Astrocyte (in vitro differentiated cells and primary cell): ENCODE results near the gene FAT1. TPM values are rescaled to one million over a fixed set of nuclear protein-coding genes. Genes with fewer than 3 reads are reported as not detected.

Experiments used
- DNase-seq: peaks from one replicate; pipeline ENCODE4 v3.0.0-alpha.2; 2010; ENCODE audit warnings: low read depth
- FAIRE-seq: peaks from 2 replicates; lab custom pipeline; 2011; peaks lifted over from hg19 to GRCh38; lab: Jason Lieb, UNC
- H2AFZ ChIP-seq: 2 replicates; pipeline ENCODE4 v1.6.0; 2012; ENCODE audit warnings: low read depth, low read length, inconsistent platforms
- H3K27ac ChIP-seq: 2 replicates; pipeline ENCODE4 v1.5.1; 2011; ENCODE audit warnings: low read depth, low read length, inconsistent platforms
- H3K27me3 ChIP-seq: 2 replicates; pipeline ENCODE4 v1.6.0; 2011; ENCODE audit warnings: low read length, inconsistent platforms; ENCODE audit not compliant: insufficient read depth
- H3K36me3 ChIP-seq: 2 replicates; pipeline ENCODE4 v1.5.1; 2011; ENCODE audit warnings: low read length, inconsistent platforms; ENCODE audit not compliant: insufficient read depth
- H3K4me1 ChIP-seq: 2 replicates; pipeline ENCODE4 v1.5.1; 2011; ENCODE audit warnings: low read length, inconsistent platforms; ENCODE audit not compliant: insufficient read depth
- H3K4me2 ChIP-seq: 2 replicates; pipeline ENCODE4 v1.6.0; 2012; ENCODE audit warnings: low read length, inconsistent platforms
- H3K4me3 ChIP-seq: 2 replicates; pipeline ENCODE4 v1.5.1; 2011; ENCODE audit warnings: low read depth, mild to moderate bottlenecking, low read length, inconsistent platforms; ENCODE audit not compliant: insufficient read depth
- H3K79me2 ChIP-seq: 2 replicates; pipeline ENCODE4 v1.6.0; 2012; ENCODE audit warnings: mild to moderate bottlenecking, low read length, inconsistent platforms; ENCODE audit not compliant: insufficient read depth
- H3K9ac ChIP-seq: 2 replicates; pipeline ENCODE4 v1.6.0; 2012; ENCODE audit warnings: mild to moderate bottlenecking, low read length, inconsistent platforms
- H3K9me3 ChIP-seq: 2 replicates; pipeline ENCODE4 v1.5.1; 2012; ENCODE audit warnings: low read depth, mild to moderate bottlenecking, low read length, inconsistent platforms; ENCODE audit not compliant: insufficient read depth
- H4K20me1 ChIP-seq: 2 replicates; pipeline ENCODE4 v1.6.0; 2012; ENCODE audit warnings: low read length, inconsistent platforms; ENCODE audit not compliant: insufficient read depth
- H3K27ac Mint-ChIP-seq: one replicate; pipeline ENCODE4 v1.8.0; 2021; ENCODE audit warnings: mild to moderate bottlenecking, mixed read lengths; ENCODE audit not compliant: unreplicated experiment
- H3K27me3 Mint-ChIP-seq: one replicate; pipeline ENCODE4 v1.8.0; 2021; ENCODE audit warnings: low read depth, mixed read lengths; ENCODE audit not compliant: unreplicated experiment
- H3K36me3 Mint-ChIP-seq: one replicate; pipeline ENCODE4 v1.8.0; 2021; ENCODE audit warnings: low read depth, mixed read lengths; ENCODE audit not compliant: unreplicated experiment
- H3K4me1 Mint-ChIP-seq: one replicate; pipeline ENCODE4 v1.8.0; 2021; ENCODE audit warnings: low read depth, mixed read lengths; ENCODE audit not compliant: unreplicated experiment
- H3K4me3 Mint-ChIP-seq: one replicate; pipeline ENCODE4 v1.8.0; 2021; ENCODE audit warnings: mild to moderate bottlenecking, moderate library complexity, mixed read lengths; ENCODE audit not compliant: unreplicated experiment
- H3K9me3 Mint-ChIP-seq: one replicate; pipeline ENCODE4 v1.8.0; 2021; ENCODE audit warnings: mild to moderate bottlenecking, mixed read lengths; ENCODE audit not compliant: unreplicated experiment
- EZH2 ChIP-seq: IDR thresholded peaks from 2 replicates; pipeline ENCODE4 v1.6.1; 2012; ENCODE audit warnings: mild to moderate bottlenecking, low read length, inconsistent platforms; ENCODE audit not compliant: insufficient read depth
- total RNA-seq: library from RNA; stranded (reverse); gene quantifications from 2 replicates; pipeline ENCODE4 v1.2.1, GENCODE V29; 2021
- TF ChIP-seq, protein P1 (sequence below): IDR thresholded peaks from 2 replicates; pipeline ENCODE4 v1.5.1; 2011; ENCODE audit warnings: low read depth, mild to moderate bottlenecking, inconsistent platforms, low read length, moderate library complexity; ENCODE audit not compliant: insufficient read depth

FAT1 gene
- total RNA-seq, 1 donor from 2014 or later, result 590 TPM

DNA sequence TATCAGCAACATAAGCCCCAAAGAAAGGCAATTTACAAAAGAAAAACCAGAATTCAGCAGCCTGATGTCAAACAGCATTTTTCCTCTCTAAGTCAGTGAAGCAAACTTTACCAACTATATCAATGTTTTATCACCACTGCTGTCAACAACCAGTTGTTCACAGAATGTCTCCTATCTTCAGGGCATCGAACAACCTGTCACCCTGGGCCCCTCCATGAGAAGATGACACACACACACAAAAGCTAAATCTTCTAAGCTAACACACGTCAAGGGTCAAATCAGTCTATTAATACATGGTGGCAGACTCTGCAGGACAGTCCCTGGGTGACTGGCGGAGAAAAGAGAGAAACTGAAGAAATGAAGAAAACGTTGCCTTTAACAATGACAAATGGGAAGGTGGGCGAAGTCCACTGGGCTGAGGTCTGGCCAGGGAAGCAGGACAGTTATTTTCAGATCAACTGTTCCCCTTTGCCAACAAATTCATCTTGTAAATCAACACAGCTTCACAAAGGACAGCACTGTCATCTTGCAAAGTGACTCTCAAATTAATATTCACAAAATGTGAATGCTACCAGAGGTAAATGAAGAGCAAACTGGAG lies 13.0 kb downstream of the FAT1 start:
- DNase-seq (no peak), FAIRE-seq (no peak)
- H4K20me1 ChIP-seq, result peaks cover 100% of the 10 kb centered on the region
- no peak overlapping the region for H3K4me2 ChIP-seq
- no peak overlapping the region for H2AFZ ChIP-seq
- Mint-ChIP-seq H3K36me3 (peaks cover 53% of the 10 kb centered on the region), H3K4me3 (no peak overlapping the region), H3K4me1 (peaks cover 47% of the 10 kb centered on the region), H3K27ac (peak overlapping the region; percentile 84), H3K9me3 (no peaks in the 10 kb centered on the region), H3K27me3 (no peaks in the 10 kb centered on the region)
- peaks cover 6% of the 10 kb centered on the region for H3K4me1 ChIP-seq
- TF ChIP-seq, protein P1, sequence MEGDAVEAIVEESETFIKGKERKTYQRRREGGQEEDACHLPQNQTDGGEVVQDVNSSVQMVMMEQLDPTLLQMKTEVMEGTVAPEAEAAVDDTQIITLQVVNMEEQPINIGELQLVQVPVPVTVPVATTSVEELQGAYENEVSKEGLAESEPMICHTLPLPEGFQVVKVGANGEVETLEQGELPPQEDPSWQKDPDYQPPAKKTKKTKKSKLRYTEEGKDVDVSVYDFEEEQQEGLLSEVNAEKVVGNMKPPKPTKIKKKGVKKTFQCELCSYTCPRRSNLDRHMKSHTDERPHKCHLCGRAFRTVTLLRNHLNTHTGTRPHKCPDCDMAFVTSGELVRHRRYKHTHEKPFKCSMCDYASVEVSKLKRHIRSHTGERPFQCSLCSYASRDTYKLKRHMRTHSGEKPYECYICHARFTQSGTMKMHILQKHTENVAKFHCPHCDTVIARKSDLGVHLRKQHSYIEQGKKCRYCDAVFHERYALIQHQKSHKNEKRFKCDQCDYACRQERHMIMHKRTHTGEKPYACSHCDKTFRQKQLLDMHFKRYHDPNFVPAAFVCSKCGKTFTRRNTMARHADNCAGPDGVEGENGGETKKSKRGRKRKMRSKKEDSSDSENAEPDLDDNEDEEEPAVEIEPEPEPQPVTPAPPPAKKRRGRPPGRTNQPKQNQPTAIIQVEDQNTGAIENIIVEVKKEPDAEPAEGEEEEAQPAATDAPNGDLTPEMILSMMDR, result no peak
- H3K79me2 ChIP-seq, result peaks cover 100% of the 10 kb centered on the region
- no peaks in the 10 kb centered on the region for H3K9me3 ChIP-seq
- peaks cover 41% of the 10 kb centered on the region for H3K36me3 ChIP-seq
- no peak overlapping the region for H3K9ac ChIP-seq
- H3K4me3 ChIP-seq, result no peak overlapping the region
- H3K27ac ChIP-seq, result no peak overlapping the region
- H3K27me3 ChIP-seq, result no peaks in the 10 kb centered on the region

GRCh38 chr4:186709517-186709916 lies 14.1 kb downstream of the FAT1 start:
- no peaks in the 10 kb centered on the region for H3K9me3 Mint-ChIP-seq
- Histone ChIP-seq H3K79me2 (peaks cover 100% of the 10 kb centered on the region), H3K27me3 (no peaks in the 10 kb centered on the region), H3K9me3 (no peaks in the 10 kb centered on the region), H3K4me1 (peaks cover 6% of the 10 kb centered on the region), H2AFZ (no peak overlapping the region), H4K20me1 (peaks cover 99% of the 10 kb centered on the region), H3K27ac (no peak overlapping the region), H3K36me3 (peaks cover 45% of the 10 kb centered on the region), H3K4me3 (no peak overlapping the region), H3K9ac (no peak overlapping the region), H3K4me2 (no peak overlapping the region)
- no peak for TF ChIP-seq EZH2
- TF ChIP-seq, protein P1, result no peak
- H3K27me3 Mint-ChIP-seq, result no peaks in the 10 kb centered on the region
- peaks cover 40% of the 10 kb centered on the region for H3K4me1 Mint-ChIP-seq
- DNase-seq (no peak), FAIRE-seq (no peak)
- no peak overlapping the region for H3K27ac Mint-ChIP-seq
- peaks cover 55% of the 10 kb centered on the region for H3K36me3 Mint-ChIP-seq
- no peak overlapping the region for H3K4me3 Mint-ChIP-seq

- no peaks in the 10 kb centered on the region for H3K9me3 ChIP-seq
- no peak overlapping the region for H3K4me3 ChIP-seq
- H3K9ac ChIP-seq, result no peak overlapping the region
- H2AFZ ChIP-seq, result no peak overlapping the region
- DNase-seq, result no peak
- Mint-ChIP-seq H3K36me3 (peaks cover 59% of the 10 kb centered on the region), H3K4me3 (no peak overlapping the region), H3K9me3 (no peaks in the 10 kb centered on the region), H3K4me1 (peaks cover 42% of the 10 kb centered on the region), H3K27me3 (no peaks in the 10 kb centered on the region), H3K27ac (no peak overlapping the region)
- H3K4me2 ChIP-seq, result no peak overlapping the region
- no peak for TF ChIP-seq EZH2
- TF ChIP-seq, protein P1, result no peak
- H3K27me3 ChIP-seq, result no peaks in the 10 kb centered on the region
- peaks cover 99% of the 10 kb centered on the region for H4K20me1 ChIP-seq
- H3K4me1 ChIP-seq, result peaks cover 6% of the 10 kb centered on the region
- no peak overlapping the region for H3K27ac ChIP-seq
- no peak for FAIRE-seq
- H3K36me3 ChIP-seq, result peaks cover 45% of the 10 kb centered on the region
- peaks cover 100% of the 10 kb centered on the region for H3K79me2 ChIP-seq
Measured at GRCh38 chr4:186708554-186708953, 15.1 kb downstream of the FAT1 start.
